ENCODE data around the gene PSMD6.
A peak's percentile ranks its signal among the peaks of the same experiment; 100 is the strongest.

The PSMD6 gene

GRCh38 chr3:64042952-64043351 lies 19.7 kb upstream of the PSMD6 start:
- DNase-seq: no peak

- no peak for DNase-seq
Measured at GRCh38 chr3:64039981-64040733, 16.9 kb upstream of the PSMD6 start.

GRCh38 chr3:64039332-64039731 lies 16.0 kb upstream of the PSMD6 start:
- no peak for DNase-seq

GRCh38 chr3:64038253-64038767 lies 15.0 kb upstream of the PSMD6 start:
- no peak for DNase-seq

- no peak for DNase-seq
Measured at GRCh38 chr3:64037084-64037483, 13.8 kb upstream of the PSMD6 start.

GRCh38 chr3:64033069-64033468 lies 9.8 kb upstream of the PSMD6 start:
- DNase-seq: no peak

GRCh38 chr3:64031540-64032508 lies 8.5 kb upstream of the PSMD6 start:
- no peak for DNase-seq

- peak; percentile 53 to 62 for DNase-seq
Measured at GRCh38 chr3:64030741-64031140, 7.4 kb upstream of the PSMD6 start.

- no peak for DNase-seq
Measured at GRCh38 chr3:64029287-64029686, 6.0 kb upstream of the PSMD6 start.

- no peak for DNase-seq
Measured at GRCh38 chr3:64028754-64029153, 5.5 kb upstream of the PSMD6 start.

- DNase-seq: no peak
Measured at GRCh38 chr3:64027658-64028057, 4.4 kb upstream of the PSMD6 start.

GRCh38 chr3:64026346-64026745 lies 3.1 kb upstream of the PSMD6 start:
- DNase-seq: no peak

GRCh38 chr3:64023861-64024223 lies 548 bp upstream of the PSMD6 start:
- DNase-seq: no peak

GRCh38 chr3:64022451-64023186 lies 675 bp downstream of the PSMD6 start:
- DNase-seq: no peak

GRCh38 chr3:64021922-64022321 lies 1.4 kb downstream of the PSMD6 start:
- no peak for DNase-seq

- no peak for DNase-seq
Measured at GRCh38 chr3:64019879-64020278, 3.4 kb downstream of the PSMD6 start.

GRCh38 chr3:64019271-64019670 lies 4.0 kb downstream of the PSMD6 start:
- DNase-seq: no peak

GRCh38 chr3:64016941-64017620 lies 6.2 kb downstream of the PSMD6 start:
- no peak for DNase-seq

GRCh38 chr3:64011685-64012084 lies 11.6 kb downstream of the PSMD6 start:
- no peak for DNase-seq

- no peak for DNase-seq
Measured at GRCh38 chr3:64010199-64010598, 13.1 kb downstream of the PSMD6 start.

GRCh38 chr3:64009528-64009927 lies 13.8 kb downstream of the PSMD6 start:
- no peak for DNase-seq

All from hippocampal formation (tissue), 2 donors.